Testis (tissue), 5 donors: ENCODE results near the gene ENTPD5. TPM values are rescaled to one million over a fixed set of nuclear protein-coding genes. Genes with fewer than 3 reads are reported as not detected.

ENCODE experiments used
- DNase-seq: peaks from one replicate; pipeline ENCODE4 v3.0.0-alpha.2; 2019
- H3K27ac ChIP-seq, 2 donors: fragments of 200-600 bp; sonication (generic); one replicate each; pipeline ENCODE4 v1.5.1; 2019
- H3K27me3 ChIP-seq: fragments of 200-600 bp; sonication (generic); one replicate; pipeline ENCODE4 v1.5.1; 2019
- H3K36me3 ChIP-seq: fragments of 200-600 bp; sonication (generic); one replicate; pipeline ENCODE4 v1.5.1; 2017; ENCODE audit warnings: low read depth; ENCODE audit errors: missing control alignments
- H3K4me1 ChIP-seq: fragments of 200-600 bp; sonication (generic); one replicate; pipeline ENCODE4 v1.5.1; 2019
- H3K4me3 ChIP-seq, 2 donors: fragments of 200-600 bp; sonication (generic); one replicate each; pipeline ENCODE4 v1.5.1; 2017 to 2019
- H3K9me3 ChIP-seq: fragments of 200-600 bp; sonication (generic); one replicate; pipeline ENCODE4 v1.5.1; 2017
- CTCF ChIP-seq, 3 experiments: fragments of 450-650 bp in 2 of 3; fragments of 200-600 bp in 1 of 3; sonication (generic) in 1 of 3; IDR thresholded peaks; one replicate each; pipeline ENCODE4 v1.5.1; 2016 to 2019; ENCODE audit warnings: antibody characterized with exemption in 3 of 3, mild to moderate bottlenecking in 2 of 3, moderate library complexity in 1 of 3
- POLR2A ChIP-seq: fragments of 450-650 bp; IDR thresholded peaks from one replicate; pipeline ENCODE4 v1.6.1; 2017; ENCODE audit warnings: antibody characterized with exemption, mild to moderate bottlenecking, moderate library complexity
- WGBS, 2 donors: methylation state at CpG; one replicate each; pipeline ENCODE4 v1.1.5; 2018; 5-methylcytosine and 5-hydroxymethylcytosine counted together
- intact Hi-C: fragments of 100-400 bp; cut with DNase I; formaldehyde crosslinking; loops from one replicate; pipeline ENCODE4 v1.15.1; 2023; ENCODE audit warnings: low total_unique reads
- long read RNA-seq, 2 donors: transcript quantifications; one replicate each; lab custom pipeline, GENCODE V29; 2026
- polyA plus RNA-seq: library from polyadenylated mRNA; stranded (reverse); fragments of 350-450 nt; fragmentation: Illumina TruSeq; extraction: RNeasy Lipid Tissue Mini Kit (QIAGEN cat#74804); gene quantifications from one replicate; pipeline ENCODE4 v1.2.3, GENCODE V29; 2014; ENCODE audit warnings: low read depth, low replicate concordance; ENCODE audit not compliant: insufficient read depth
- total RNA-seq, 2 donors: library from RNA; depleted of rRNA; stranded (reverse); fragments of >200 nt; gene quantifications; one replicate each; pipeline ENCODE4 v1.2.3, GENCODE V29; 2016

ENTPD5 gene
- total RNA-seq, result 10 to 100 TPM; 20.3 to 39.5 TPM
- 12.9 TPM for polyA plus RNA-seq
- long read RNA-seq, donor 1, full-length matches to known transcripts, result 3 of 3 reads
- long read RNA-seq, donor 1, partial matches to known transcripts, result 0 of 3 reads
- long read RNA-seq, donor 1, other reads (novel, unspliced or antisense), result 0 of 3 reads
- long read RNA-seq, donor 2, partial matches to known transcripts, result 0 of 1 reads
- long read RNA-seq, donor 2, other reads (novel, unspliced or antisense), result 0 of 1 reads

DNA sequence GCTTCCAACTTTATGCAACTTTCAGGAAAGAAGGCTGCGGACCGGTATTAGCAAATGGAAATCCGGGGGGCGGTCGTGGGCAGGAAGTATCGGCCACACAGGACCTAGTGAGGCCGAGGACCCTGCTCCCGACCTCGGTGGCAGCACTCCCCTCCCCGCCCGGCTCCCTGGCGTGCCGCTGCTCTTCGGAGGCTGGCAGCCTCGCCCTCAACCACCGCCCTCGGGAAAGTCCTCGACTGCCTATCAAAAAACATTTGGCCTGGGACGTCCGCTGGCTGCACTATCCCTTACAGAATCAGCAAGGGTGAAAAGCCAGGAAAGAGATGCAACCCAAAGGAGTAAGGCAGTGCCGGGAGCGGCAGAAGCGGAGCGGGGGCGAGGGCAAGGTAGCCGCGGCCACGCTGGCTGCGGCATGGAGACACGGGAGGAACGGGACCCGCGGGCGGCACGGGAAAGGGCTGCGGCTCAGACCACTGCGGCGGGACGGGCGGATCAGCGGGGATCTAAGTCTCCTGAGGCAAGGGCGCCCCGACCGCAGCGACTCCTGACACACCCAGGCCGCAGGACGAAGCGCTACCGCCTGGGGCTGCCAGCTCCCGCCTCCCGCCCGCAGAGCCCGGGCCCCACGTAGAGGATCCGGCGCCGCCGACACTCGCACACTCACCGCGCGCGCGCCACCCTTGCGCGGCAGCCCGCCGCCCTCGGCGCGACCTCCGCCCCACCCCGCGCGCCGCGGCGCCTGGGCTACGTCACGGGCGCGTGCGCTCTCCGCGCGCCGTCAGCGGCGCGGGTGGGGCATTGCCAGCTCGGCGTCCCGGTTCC is at the start of gene ENTPD5, which contains the start of gene BBOF1:
Gene ENTPD5 (minus strand): TSS at position 703 of the 822 bp plus-strand sequence. CDS start 31,186 bp downstream, outside the sequence.
Gene BBOF1 (plus strand): TSS at position 764 of the 822 bp plus-strand sequence. CDS start 130 bp downstream, outside the sequence.
- Histone ChIP-seq H3K4me1 (peaks cover 5% of the 10 kb centered on the region), H3K36me3 (no peaks in the 10 kb centered on the region), H3K9me3 (no peaks in the 10 kb centered on the region), H3K27ac (peak within 1 kb of the TSS; percentile 94 to 95), H3K27me3 (no peaks in the 10 kb centered on the region), H3K4me3 (peak within 1 kb of the TSS; percentile 79 to 85)
- intact Hi-C loops, result no loop called here
- DNase-seq, result peak; percentile 90
- 0% methylated on average over 40 to 82 of the region's 93 CpGs for WGBS, 2 donors
- TF ChIP-seq CTCF (IDR thresholded peaks at IDR 0.05), result peak in 2 of 3 experiments; percentile 8 to 35
- TF ChIP-seq POLR2A, result no peak

DNA sequence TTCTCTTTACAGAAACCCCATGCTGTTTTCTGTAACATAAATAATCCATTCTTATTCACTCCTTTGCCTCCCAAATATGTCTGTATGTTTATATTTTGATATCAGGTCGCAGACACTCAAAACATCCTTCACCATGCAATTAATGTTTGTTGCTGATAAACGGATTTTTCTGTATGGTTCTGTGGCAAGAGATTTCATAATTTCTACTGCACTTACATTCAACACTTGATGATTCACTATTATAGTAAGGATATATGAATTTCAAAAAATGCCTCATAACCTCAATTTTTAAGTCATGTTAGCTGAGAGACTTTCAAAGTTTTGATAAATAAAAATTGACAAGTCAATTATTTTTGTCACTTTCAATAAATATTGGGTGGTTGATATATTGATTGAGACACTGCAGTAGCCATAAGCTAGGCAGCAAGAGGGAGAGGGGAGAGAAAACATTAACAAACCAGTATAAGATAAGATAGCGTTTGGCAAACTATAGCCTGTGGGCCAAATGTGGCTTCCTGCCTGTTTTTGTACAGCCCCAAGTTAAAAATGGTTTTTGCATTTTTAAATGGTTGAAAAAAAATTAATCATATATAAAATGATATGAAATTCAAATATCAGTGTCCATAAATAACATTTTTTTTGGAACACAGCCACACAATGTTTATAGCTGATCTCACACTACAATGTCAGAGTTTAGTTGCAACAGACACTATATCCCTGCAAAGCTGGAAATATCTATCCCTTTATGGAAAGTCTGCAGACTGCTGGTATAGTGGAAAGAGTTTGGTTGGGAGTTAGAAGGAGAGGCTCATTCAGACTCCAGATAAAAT is 46.9 kb upstream of the ENTPD5 start:
- no peak for DNase-seq
- Histone ChIP-seq H3K9me3 (no peaks in the 10 kb centered on the region), H3K36me3 (no peaks in the 10 kb centered on the region), H3K27ac (no peak overlapping the region), H3K27me3 (no peaks in the 10 kb centered on the region), H3K4me3 (no peak overlapping the region), H3K4me1 (no peaks in the 10 kb centered on the region)
- intact Hi-C loops, result no loop called here
- TF ChIP-seq CTCF (IDR thresholded peaks at IDR 0.05), result no peak
- WGBS, 2 donors, result 73 to 85% methylated on average over 3 of the region's 3 CpGs

DNA sequence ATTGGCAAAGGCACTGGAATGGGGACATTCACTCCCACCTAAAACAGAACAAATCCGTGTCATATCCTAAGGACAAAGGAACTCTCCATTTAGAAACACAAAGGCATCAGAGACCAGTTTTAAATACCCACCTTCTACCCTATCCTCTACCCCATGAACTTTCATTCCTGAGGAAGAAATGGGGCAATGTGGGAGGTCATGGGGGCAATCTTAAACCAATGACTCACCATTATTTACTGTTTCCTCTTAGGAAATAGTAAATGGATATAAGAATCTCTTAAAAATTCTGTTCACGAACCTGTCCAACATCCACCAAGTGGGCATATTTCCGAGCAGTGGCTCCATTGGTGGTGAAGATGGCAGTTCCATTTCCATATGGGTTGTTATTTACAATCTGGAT is 45.8 kb upstream of the ENTPD5 start:
- Histone ChIP-seq H3K36me3 (no peaks in the 10 kb centered on the region), H3K9me3 (no peaks in the 10 kb centered on the region)
- 80 to 82% methylated on average over 3 of the region's 3 CpGs for WGBS, 2 donors

DNA sequence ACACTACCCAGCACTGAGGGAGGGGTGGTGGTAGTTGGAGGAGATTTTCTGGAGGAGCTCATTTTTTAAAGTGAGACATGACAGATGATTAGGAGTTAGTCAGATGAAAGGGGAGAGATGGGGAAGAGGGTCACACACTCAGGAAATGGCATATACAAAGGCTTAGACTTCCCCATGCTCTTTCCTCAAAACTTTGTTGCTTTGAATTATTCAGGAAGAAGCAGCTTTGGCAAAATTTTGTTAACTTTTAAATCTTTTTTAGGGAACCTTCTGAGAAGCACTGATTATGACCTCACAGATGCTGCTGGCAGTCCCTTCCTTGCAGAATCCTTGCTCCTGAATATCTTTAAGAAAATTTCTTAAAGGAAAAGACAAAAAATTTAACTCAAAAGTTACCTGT is 45.3 kb upstream of the ENTPD5 start:
- TF ChIP-seq CTCF (IDR thresholded peaks at IDR 0.05) (no peak), POLR2A (no peak)
- no peaks in the 10 kb centered on the region for H3K36me3 ChIP-seq
- intact Hi-C loops, result no loop called here

More for the DNA sequence above, 45.8 kb upstream of the ENTPD5 start:
- H3K27me3 ChIP-seq, result no peaks in the 10 kb centered on the region
- intact Hi-C loops, result no loop called here
- H3K27ac ChIP-seq, result no peak overlapping the region
- no peak overlapping the region for H3K4me3 ChIP-seq
- H3K4me1 ChIP-seq, result peaks cover 4% of the 10 kb centered on the region
- DNase-seq, result no peak
- TF ChIP-seq CTCF (IDR thresholded peaks at IDR 0.05) (no peak), POLR2A (no peak)

More for the DNA sequence above, 45.3 kb upstream of the ENTPD5 start:
- Histone ChIP-seq H3K4me3 (no peak overlapping the region), H3K27ac (no peak overlapping the region), H3K4me1 (peaks cover 4% of the 10 kb centered on the region), H3K27me3 (no peaks in the 10 kb centered on the region), H3K9me3 (no peaks in the 10 kb centered on the region)
- DNase-seq, result no peak
